Type B pancreatic cell (in vitro differentiated cells): ENCODE measurements around the gene PPP1R16B. TPM values are rescaled to one million over a fixed set of nuclear protein-coding genes. Genes with fewer than 3 reads are reported as not detected.

ENCODE experiments used
- DNase-seq: peaks from one replicate; pipeline ENCODE4 v3.0.0; 2021; ENCODE audit warnings: mixed read lengths; ENCODE audit not compliant: unreplicated experiment; ENCODE audit errors: extremely low spot score
- H3K27ac Mint-ChIP-seq: 2 replicates; pipeline ENCODE4 v1.8.0; 2021; ENCODE audit warnings: mild to moderate bottlenecking, mixed read lengths
- H3K27me3 Mint-ChIP-seq: 2 replicates; pipeline ENCODE4 v1.8.0; 2021; ENCODE audit warnings: mixed read lengths
- H3K36me3 Mint-ChIP-seq: 2 replicates; pipeline ENCODE4 v1.8.0; 2021; ENCODE audit warnings: mixed read lengths
- H3K4me1 Mint-ChIP-seq: one replicate; pipeline ENCODE4 v1.8.0; 2021; ENCODE audit warnings: mixed read lengths; ENCODE audit not compliant: unreplicated experiment
- H3K4me3 Mint-ChIP-seq: 2 replicates; pipeline ENCODE4 v1.8.0; 2021; ENCODE audit warnings: mild to moderate bottlenecking, mixed read lengths
- H3K9me3 Mint-ChIP-seq: 2 replicates; pipeline ENCODE4 v1.8.0; 2021; ENCODE audit warnings: mixed read lengths
- total RNA-seq: library from RNA; stranded (reverse); gene quantifications from 2 replicates; pipeline ENCODE4 v1.2.1, GENCODE V29; 2021; ENCODE audit warnings: low replicate concordance
- TF ChIP-seq, protein P1 (sequence below): fragments of 200-600 bp; sonication (generic); conservative IDR thresholded peaks from 2 replicates; pipeline ENCODE4 v1.5.0; 2021; ENCODE audit warnings: antibody characterized with exemption, mild to moderate bottlenecking

PPP1R16B gene
- total RNA-seq, 1 donor from 2014 or later, result 0.31 TPM

DNA sequence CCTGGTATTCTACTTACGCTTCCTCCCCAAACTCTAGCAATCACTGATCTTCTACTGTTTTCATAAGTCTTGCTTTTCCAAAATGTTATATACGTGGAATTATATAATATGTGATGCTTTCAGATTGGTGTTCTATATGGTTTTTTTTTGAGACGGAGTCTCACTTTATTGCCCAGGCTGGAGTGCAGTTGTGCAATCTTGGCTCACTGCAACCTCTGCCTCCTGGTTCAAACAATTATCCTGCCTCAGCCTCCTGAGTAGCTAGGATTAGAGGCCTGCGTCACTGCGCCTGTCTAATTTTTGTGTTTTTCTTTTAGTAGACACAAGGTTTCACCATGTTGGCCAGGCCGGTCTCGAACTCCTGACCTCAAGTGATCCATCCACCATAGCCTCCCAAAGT lies 109.9 kb downstream of the PPP1R16B start:
- Mint-ChIP-seq H3K9me3 (no peaks in the 10 kb centered on the region), H3K4me3 (no peak overlapping the region), H3K4me1 (no peaks in the 10 kb centered on the region), H3K36me3 (no peaks in the 10 kb centered on the region), H3K27me3 (peaks cover 17% of the 10 kb centered on the region), H3K27ac (no peak overlapping the region)
- TF ChIP-seq, protein P1, sequence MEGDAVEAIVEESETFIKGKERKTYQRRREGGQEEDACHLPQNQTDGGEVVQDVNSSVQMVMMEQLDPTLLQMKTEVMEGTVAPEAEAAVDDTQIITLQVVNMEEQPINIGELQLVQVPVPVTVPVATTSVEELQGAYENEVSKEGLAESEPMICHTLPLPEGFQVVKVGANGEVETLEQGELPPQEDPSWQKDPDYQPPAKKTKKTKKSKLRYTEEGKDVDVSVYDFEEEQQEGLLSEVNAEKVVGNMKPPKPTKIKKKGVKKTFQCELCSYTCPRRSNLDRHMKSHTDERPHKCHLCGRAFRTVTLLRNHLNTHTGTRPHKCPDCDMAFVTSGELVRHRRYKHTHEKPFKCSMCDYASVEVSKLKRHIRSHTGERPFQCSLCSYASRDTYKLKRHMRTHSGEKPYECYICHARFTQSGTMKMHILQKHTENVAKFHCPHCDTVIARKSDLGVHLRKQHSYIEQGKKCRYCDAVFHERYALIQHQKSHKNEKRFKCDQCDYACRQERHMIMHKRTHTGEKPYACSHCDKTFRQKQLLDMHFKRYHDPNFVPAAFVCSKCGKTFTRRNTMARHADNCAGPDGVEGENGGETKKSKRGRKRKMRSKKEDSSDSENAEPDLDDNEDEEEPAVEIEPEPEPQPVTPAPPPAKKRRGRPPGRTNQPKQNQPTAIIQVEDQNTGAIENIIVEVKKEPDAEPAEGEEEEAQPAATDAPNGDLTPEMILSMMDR, result no peak
- DNase-seq, result no peak

DNA sequence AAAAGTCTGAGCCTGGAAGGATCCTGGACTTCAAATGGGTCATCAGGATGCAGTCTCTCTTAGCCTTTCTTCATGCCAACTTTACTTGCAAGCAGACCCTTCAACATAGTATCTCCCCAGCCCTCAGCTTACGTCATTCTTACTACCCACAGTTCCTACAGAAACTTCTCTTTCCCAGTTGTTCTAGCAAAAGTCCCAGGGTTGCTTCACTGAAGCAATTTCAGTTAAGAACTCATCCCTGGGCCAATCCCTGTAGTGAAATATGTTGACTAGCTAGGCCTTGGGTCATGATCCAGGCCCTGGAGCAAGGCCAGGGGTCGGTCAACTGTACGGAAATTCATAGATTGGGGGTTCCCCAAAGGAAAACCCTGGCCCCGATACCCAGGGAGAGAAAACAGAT lies 112.2 kb downstream of the PPP1R16B start:
- Mint-ChIP-seq H3K27me3 (peaks cover 32% of the 10 kb centered on the region), H3K27ac (no peak overlapping the region), H3K9me3 (no peaks in the 10 kb centered on the region), H3K4me3 (no peak overlapping the region), H3K36me3 (no peaks in the 10 kb centered on the region), H3K4me1 (no peaks in the 10 kb centered on the region)
- no peak for DNase-seq
- TF ChIP-seq, protein P1, result no peak

DNA sequence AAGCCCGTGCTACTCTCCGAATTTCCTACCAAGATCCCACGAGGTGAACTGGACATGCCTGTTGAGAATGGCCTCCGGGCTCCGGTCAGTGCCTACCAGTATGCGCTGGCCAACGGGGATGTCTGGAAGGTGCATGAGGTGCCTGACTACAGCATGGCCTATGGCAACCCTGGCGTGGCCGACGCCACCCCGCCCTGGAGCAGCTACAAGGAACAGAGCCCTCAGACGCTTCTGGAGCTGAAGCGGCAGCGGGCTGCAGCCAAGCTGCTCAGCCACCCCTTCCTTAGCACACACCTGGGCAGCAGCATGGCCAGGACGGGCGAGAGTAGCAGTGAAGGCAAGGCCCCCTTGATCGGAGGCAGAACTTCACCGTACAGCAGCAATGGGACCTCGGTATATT lies 112.7 kb downstream of the PPP1R16B start:
- Mint-ChIP-seq H3K9me3 (no peaks in the 10 kb centered on the region), H3K4me3 (no peak overlapping the region), H3K27me3 (peaks cover 32% of the 10 kb centered on the region), H3K27ac (no peak overlapping the region), H3K36me3 (no peaks in the 10 kb centered on the region), H3K4me1 (no peaks in the 10 kb centered on the region)
- TF ChIP-seq, protein P1, result no peak
- no peak for DNase-seq

DNA sequence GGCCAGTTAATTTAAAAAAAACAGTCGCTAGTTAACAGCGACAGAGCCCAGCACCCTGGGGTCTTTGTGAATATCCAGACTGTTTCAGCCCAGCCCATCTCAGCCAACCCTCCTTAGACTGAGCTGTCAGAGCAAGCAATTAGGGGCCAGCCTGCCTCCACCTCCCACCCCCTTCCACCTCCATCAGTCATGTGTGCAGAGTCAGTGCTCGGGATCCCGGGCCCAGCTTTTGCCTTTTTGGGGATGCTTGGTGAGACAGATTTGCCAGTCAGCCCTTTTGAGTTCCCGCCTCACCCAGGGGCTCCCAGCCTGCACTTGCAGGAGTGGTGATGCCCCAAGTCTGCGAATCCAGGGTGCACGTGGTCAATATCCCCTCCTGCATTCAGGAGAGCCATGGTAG lies 114.2 kb downstream of the PPP1R16B start:
- TF ChIP-seq, protein P1, result no peak
- H3K9me3 Mint-ChIP-seq, result no peaks in the 10 kb centered on the region
- no peak overlapping the region for H3K27ac Mint-ChIP-seq
- no peak overlapping the region for H3K4me3 Mint-ChIP-seq
- no peaks in the 10 kb centered on the region for H3K4me1 Mint-ChIP-seq
- no peaks in the 10 kb centered on the region for H3K36me3 Mint-ChIP-seq
- no peak for DNase-seq
- peaks cover 29% of the 10 kb centered on the region for H3K27me3 Mint-ChIP-seq

DNA sequence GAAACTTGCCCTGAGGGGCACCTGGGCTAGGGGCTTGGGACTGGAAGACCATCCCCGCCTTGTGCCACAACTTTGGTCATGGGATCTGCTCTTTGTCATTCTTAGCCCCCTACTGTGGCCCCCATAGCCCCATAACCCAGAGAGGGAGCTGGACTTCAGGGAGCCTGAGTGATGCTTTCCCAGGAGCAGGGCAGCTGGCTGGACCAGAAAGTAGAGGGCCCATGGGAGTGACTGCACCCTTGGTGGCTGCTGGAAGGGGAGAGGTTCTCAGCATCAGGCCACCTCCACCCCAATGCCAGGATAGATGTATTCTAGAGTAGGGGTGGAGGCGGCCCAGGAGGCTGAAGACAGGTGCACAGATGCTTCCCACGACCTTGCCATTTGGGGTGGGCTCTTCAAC lies 114.9 kb downstream of the PPP1R16B start:
- no peaks in the 10 kb centered on the region for H3K36me3 Mint-ChIP-seq
- no peaks in the 10 kb centered on the region for H3K9me3 Mint-ChIP-seq
- H3K27ac Mint-ChIP-seq, result no peak overlapping the region
- no peak for DNase-seq
- TF ChIP-seq, protein P1, result no peak
- no peak overlapping the region for H3K4me3 Mint-ChIP-seq
- H3K4me1 Mint-ChIP-seq, result no peaks in the 10 kb centered on the region
- peaks cover 29% of the 10 kb centered on the region for H3K27me3 Mint-ChIP-seq

DNA sequence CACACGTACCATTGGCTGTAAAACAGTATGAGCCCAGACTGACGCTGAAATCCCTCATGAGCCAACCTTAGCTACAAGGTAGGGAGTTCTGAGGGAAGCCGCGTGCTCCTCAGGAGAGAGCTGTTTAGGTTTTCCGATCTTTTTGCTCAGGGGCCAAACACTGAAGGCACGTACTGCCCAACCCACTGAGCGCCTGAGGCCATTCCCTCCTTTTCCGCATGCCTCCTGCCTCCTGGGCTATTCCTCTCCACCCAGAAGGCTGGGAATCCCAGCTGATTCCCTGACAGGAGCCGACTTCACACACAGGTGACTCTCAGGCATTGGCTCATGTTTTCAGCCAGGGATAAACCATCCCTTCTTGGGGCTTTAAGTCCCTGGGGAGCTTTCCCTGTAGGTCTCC lies 115.4 kb downstream of the PPP1R16B start:
- H3K36me3 Mint-ChIP-seq, result no peaks in the 10 kb centered on the region
- peaks cover 29% of the 10 kb centered on the region for H3K27me3 Mint-ChIP-seq
- DNase-seq, result no peak
- H3K27ac Mint-ChIP-seq, result no peak overlapping the region
- H3K9me3 Mint-ChIP-seq, result no peaks in the 10 kb centered on the region
- TF ChIP-seq, protein P1, result no peak
- no peak overlapping the region for H3K4me3 Mint-ChIP-seq
- H3K4me1 Mint-ChIP-seq, result no peaks in the 10 kb centered on the region
